ENCODE measurements around the gene UBR3.

GRCh38 chr2:170086117-170086688, 258.9 kb downstream of the UBR3 start:
- TF ChIP-seq, protein P1, sequence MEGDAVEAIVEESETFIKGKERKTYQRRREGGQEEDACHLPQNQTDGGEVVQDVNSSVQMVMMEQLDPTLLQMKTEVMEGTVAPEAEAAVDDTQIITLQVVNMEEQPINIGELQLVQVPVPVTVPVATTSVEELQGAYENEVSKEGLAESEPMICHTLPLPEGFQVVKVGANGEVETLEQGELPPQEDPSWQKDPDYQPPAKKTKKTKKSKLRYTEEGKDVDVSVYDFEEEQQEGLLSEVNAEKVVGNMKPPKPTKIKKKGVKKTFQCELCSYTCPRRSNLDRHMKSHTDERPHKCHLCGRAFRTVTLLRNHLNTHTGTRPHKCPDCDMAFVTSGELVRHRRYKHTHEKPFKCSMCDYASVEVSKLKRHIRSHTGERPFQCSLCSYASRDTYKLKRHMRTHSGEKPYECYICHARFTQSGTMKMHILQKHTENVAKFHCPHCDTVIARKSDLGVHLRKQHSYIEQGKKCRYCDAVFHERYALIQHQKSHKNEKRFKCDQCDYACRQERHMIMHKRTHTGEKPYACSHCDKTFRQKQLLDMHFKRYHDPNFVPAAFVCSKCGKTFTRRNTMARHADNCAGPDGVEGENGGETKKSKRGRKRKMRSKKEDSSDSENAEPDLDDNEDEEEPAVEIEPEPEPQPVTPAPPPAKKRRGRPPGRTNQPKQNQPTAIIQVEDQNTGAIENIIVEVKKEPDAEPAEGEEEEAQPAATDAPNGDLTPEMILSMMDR (IDR thresholded peaks at IDR 0.05; ENCODE audit: low read depth, low read length): no peak
- no peak for TF ChIP-seq EZH2phosphoT487 (IDR thresholded peaks at IDR 0.05; ENCODE audit: low read depth)

All from OCI-LY3 (cell line).